Measurements from ENCODE around the gene AIRE.

GRCh38 chr21:44347911-44348451 is 62.3 kb downstream of the AIRE start:
- TF ChIP-seq CTCF (IDR thresholded peaks at IDR 0.05): no peak
- peak in 1 of 2 donors; percentile 18 for TF ChIP-seq POLR2AphosphoS5 (IDR thresholded peaks at IDR 0.05)
- no peak for TF ChIP-seq POLR2A (IDR thresholded peaks at IDR 0.05)

Data from upper lobe of left lung (tissue), 4 donors.